Effector memory CD8-positive, alpha-beta T cell (primary cell): ENCODE results near the gene SLC35A3.
A peak's percentile ranks its signal among the peaks of the same experiment; 100 is the strongest.

Experiments used
- ATAC-seq: fragments of 150-1000 bp; cut with Tn5 transposase; replicated peaks from 2 replicates; pipeline ENCODE4 v1.10.0; 2021; ENCODE audit warnings: mild to moderate bottlenecking, moderate library complexity
- DNase-seq, 3 experiments: peaks; one replicate each; pipeline ENCODE4 v3.0.0; 2021
- H3K27ac Mint-ChIP-seq, 2 donors: one replicate each; pipeline ENCODE4 v1.8.0; 2022; ENCODE audit warnings: mild to moderate bottlenecking in 2 of 2, mixed read lengths in 2 of 2, moderate library complexity in 2 of 2
- H3K27me3 Mint-ChIP-seq, 2 donors: one replicate each; pipeline ENCODE4 v1.8.0; 2022; ENCODE audit warnings: mixed read lengths in 2 of 2
- H3K36me3 Mint-ChIP-seq: one replicate; pipeline ENCODE4 v1.8.0; 2022; ENCODE audit warnings: mild to moderate bottlenecking, moderate library complexity, mixed read lengths; ENCODE audit not compliant: insufficient read depth
- H3K4me1 Mint-ChIP-seq, 2 donors: one replicate each; pipeline ENCODE4 v1.8.0; 2022; ENCODE audit warnings: low read depth in 2 of 2, mixed read lengths in 2 of 2
- H3K4me3 Mint-ChIP-seq, 2 donors: one replicate each; pipeline ENCODE4 v1.8.0; 2022; ENCODE audit warnings: mild to moderate bottlenecking in 2 of 2, mixed read lengths in 2 of 2, moderate library complexity in 2 of 2
- H3K9me3 Mint-ChIP-seq, 2 donors: one replicate each; pipeline ENCODE4 v1.8.0; 2022; ENCODE audit warnings: mixed read lengths in 2 of 2

Gene SLC35A3

GRCh38 chr1:100051401-100051800 is 81.6 kb downstream of the SLC35A3 start:
- Mint-ChIP-seq H3K9me3 (no peaks in the 10 kb centered on the region), H3K27me3 (no peaks in the 10 kb centered on the region), H3K36me3 (peaks cover 35% of the 10 kb centered on the region), H3K27ac (no peak overlapping the region), H3K4me1 (peaks cover 33 to 55% of the 10 kb centered on the region in 2 donors), H3K4me3 (no peak overlapping the region)
- DNase-seq: no peak
- ATAC-seq: no peak

DNA sequence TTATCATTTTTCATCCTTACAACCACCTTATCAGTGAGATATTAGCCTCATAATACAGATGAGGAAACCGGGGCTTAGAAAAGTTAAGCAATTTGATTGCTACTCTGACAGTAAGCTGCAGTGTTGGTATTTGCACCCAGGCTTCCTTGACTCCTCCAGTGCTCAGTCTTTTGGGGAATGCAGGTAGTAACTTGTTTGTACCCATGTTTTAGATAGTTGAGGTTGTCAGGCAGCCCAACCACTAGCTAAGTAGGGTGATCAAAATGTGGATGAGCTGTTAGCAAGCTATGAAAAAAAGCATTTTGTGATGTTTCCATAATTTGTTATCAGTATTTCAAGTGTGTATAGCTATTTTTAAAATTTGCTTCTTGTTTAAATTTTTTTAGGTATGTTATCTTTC is 82.1 kb downstream of the SLC35A3 start:
- H3K9me3 Mint-ChIP-seq: no peaks in the 10 kb centered on the region
- H3K4me1 Mint-ChIP-seq: peaks cover 31 to 55% of the 10 kb centered on the region in 2 donors
- DNase-seq (no peak), ATAC-seq (no peak)
- H3K4me3 Mint-ChIP-seq: no peak overlapping the region
- peaks cover 38% of the 10 kb centered on the region for H3K36me3 Mint-ChIP-seq
- H3K27ac Mint-ChIP-seq: no peak overlapping the region
- no peaks in the 10 kb centered on the region for H3K27me3 Mint-ChIP-seq

DNA sequence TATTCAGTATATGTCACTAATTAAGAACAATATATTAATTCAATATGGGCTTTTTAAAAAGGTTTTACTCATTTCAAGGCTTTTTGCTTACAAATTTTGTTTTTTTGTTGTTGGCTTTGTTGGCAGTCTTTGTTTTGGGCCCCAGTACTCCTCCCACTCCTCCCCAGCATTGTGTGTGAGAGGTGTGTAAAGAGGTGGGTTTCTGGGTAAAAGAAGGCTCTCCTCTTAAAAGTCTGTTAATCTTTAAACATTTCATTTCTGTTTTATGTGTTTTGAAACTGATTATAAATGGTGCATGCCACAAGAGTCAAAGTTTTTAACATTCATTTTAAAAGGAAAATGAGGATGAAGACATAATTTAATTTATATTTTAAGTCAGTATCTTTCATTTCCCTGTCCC is 83.3 kb downstream of the SLC35A3 start:
- H3K27me3 Mint-ChIP-seq: no peaks in the 10 kb centered on the region
- peak overlapping the region in 1 of 2 donors; percentile 51 for H3K27ac Mint-ChIP-seq

DNA sequence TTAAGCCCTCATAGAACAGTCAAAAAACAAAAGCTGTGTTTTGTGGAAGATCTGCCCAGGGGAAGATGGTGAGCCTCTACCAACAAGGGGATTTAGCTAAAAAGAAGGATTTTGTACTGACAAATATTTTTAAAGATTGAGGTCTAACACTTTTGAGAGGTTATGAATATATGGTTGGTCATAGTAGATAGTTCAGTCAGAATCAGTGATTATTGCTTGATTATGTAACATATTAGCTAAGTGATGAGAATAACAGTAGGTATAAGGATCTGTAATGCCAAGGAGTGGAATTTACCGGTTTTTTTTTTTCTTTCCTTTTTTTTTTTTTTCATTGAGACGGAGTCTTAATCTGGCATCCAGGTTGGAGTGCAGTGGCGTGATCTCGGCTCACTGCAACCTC is 83.9 kb downstream of the SLC35A3 start:
- H3K4me3 Mint-ChIP-seq: no peak overlapping the region
- peaks cover 18 to 42% of the 10 kb centered on the region in 2 donors for H3K4me1 Mint-ChIP-seq
- H3K27ac Mint-ChIP-seq: no peak overlapping the region
- H3K27me3 Mint-ChIP-seq: no peaks in the 10 kb centered on the region
- no peak for ATAC-seq
- no peaks in the 10 kb centered on the region for H3K9me3 Mint-ChIP-seq
- DNase-seq: no peak
- peaks cover 52% of the 10 kb centered on the region for H3K36me3 Mint-ChIP-seq

More for the DNA sequence above, 83.3 kb downstream of the SLC35A3 start:
- DNase-seq (no peak), ATAC-seq (no peak)
- Mint-ChIP-seq H3K4me3 (no peak overlapping the region), H3K4me1 (peaks cover 24 to 48% of the 10 kb centered on the region in 2 donors), H3K9me3 (no peaks in the 10 kb centered on the region), H3K36me3 (peaks cover 47% of the 10 kb centered on the region)

DNA sequence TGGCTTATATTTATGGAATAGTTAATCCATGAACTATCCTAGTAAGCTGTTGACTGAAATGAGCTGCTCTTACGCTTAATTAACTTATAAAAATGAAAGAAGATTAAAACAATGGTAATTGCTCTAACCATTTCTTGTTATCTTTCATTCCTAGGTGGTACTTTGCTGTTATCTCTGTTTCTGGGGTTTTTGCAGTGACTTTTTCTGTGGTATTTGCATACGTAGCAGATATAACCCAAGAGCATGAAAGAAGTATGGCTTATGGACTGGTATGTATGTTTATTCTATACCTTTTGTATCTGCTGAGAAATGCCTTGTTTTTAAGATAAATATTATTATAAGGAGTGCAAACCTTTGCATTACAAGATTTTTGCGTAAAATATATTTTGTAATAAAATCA is 91.9 kb downstream of the SLC35A3 start:
- Mint-ChIP-seq H3K4me3 (no peak overlapping the region), H3K27ac (no peak overlapping the region), H3K27me3 (no peaks in the 10 kb centered on the region), H3K36me3 (peaks cover 94% of the 10 kb centered on the region), H3K4me1 (peaks cover 20 to 43% of the 10 kb centered on the region in 2 donors), H3K9me3 (no peaks in the 10 kb centered on the region)
- DNase-seq (no peak), ATAC-seq (no peak)

GRCh38 chr1:100065183-100065968 is 95.6 kb downstream of the SLC35A3 start:
- Mint-ChIP-seq H3K27me3 (no peaks in the 10 kb centered on the region), H3K27ac (peak overlapping the region; percentile 86 to 89), H3K9me3 (no peaks in the 10 kb centered on the region), H3K36me3 (peaks cover 95% of the 10 kb centered on the region), H3K4me1 (peaks cover 17 to 49% of the 10 kb centered on the region in 2 donors), H3K4me3 (peak overlapping the region; percentile 20 to 49)
- DNase-seq: no peak
- ATAC-seq: no peak

DNA sequence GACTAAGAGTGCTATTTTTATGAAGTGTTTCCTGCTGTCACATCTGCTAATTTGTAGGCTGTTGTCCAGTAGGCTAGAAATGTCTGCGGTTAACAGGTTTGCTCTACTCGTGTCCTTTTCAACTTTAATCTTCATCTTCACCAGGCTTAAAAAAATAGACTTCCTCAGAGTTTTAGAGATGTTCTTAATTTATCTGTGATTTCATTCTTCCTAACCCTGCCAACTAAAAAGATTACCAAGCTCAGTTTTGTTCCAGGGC is 96.1 kb downstream of the SLC35A3 start:
- Mint-ChIP-seq H3K9me3 (no peaks in the 10 kb centered on the region), H3K4me3 (peak overlapping the region in 1 of 2 donors; percentile 49), H3K27me3 (no peaks in the 10 kb centered on the region), H3K36me3 (peaks cover 93% of the 10 kb centered on the region), H3K27ac (peak overlapping the region; percentile 86 to 89), H3K4me1 (peaks cover 17 to 49% of the 10 kb centered on the region in 2 donors)
- DNase-seq: no peak
- ATAC-seq: no peak

DNA sequence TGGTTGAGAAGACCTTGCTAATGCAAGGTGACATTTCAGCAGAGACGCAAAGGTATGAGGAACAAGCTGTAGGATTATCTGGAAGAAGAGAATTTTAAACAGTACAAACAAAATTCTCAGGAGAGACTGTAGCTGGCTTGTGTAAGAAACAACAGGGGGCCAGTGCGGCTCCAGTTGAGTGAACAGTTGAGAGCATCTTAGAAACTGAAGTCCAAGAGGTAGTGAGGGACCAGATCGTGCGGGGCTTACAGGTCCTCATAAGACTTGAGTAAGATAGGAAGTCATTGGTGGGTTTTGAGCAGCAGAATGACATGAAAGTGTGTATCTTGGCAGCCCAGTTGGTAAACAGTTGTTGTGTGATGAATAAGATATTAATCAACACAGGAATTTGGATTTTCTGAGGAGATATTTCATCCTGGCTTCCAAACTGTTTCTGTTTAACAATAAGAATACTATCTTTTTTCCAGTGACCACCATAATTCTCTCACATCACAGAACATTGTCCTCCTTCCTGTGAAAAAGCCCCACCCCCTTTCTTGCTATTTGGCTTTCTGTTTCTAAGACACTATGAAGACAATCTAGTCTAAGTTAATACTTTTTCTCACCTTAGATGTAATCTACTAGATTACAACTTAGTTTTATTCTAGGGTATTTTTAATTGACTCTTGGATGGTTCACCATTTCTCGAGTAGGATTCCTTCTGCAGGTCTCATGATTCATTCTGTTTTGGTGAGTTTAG is 100.6 kb downstream of the SLC35A3 start:
- H3K9me3 Mint-ChIP-seq: no peaks in the 10 kb centered on the region
- H3K4me3 Mint-ChIP-seq: no peak overlapping the region
- DNase-seq (no peak), ATAC-seq (no peak)
- H3K4me1 Mint-ChIP-seq: peaks cover 6 to 32% of the 10 kb centered on the region in 2 donors
- H3K27me3 Mint-ChIP-seq: no peaks in the 10 kb centered on the region
- peak overlapping the region in 1 of 2 donors; percentile 80 for H3K27ac Mint-ChIP-seq
- peaks cover 87% of the 10 kb centered on the region for H3K36me3 Mint-ChIP-seq

DNA sequence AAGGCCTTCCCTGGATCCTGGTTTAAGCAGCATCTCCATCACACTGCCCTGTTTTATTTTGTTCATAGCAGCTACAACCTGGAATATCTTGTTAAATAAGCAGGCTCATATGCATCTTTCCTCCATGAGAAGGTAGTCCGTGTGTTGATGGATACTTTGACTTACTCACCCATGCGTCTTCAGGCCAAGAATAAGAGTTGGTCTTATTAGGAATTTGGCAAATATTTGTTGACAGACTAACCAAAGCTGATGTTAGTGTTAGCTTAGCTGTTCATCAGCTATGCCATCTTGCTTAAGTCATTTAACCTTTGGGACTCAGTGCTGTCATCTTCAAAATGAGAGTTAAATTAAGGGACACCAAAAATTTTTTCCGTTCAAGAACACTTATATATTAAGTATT is 103.7 kb downstream of the SLC35A3 start:
- Mint-ChIP-seq H3K27ac (peak overlapping the region; percentile 12 to 17), H3K27me3 (no peaks in the 10 kb centered on the region)

GRCh38 chr1:100074604-100075395 is 105.0 kb downstream of the SLC35A3 start:
- DNase-seq (no peak), ATAC-seq (no peak)
- H3K27ac Mint-ChIP-seq: peak overlapping the region; percentile 82 to 86
- H3K4me1 Mint-ChIP-seq: peaks cover 0 to 20% of the 10 kb centered on the region in 2 donors
- no peak overlapping the region for H3K4me3 Mint-ChIP-seq
- no peaks in the 10 kb centered on the region for H3K27me3 Mint-ChIP-seq
- H3K36me3 Mint-ChIP-seq: peaks cover 75% of the 10 kb centered on the region
- no peaks in the 10 kb centered on the region for H3K9me3 Mint-ChIP-seq

More for the DNA sequence above, 103.7 kb downstream of the SLC35A3 start:
- no peak for ATAC-seq
- Mint-ChIP-seq H3K4me1 (peaks cover 0 to 24% of the 10 kb centered on the region in 2 donors), H3K36me3 (peaks cover 75% of the 10 kb centered on the region), H3K9me3 (no peaks in the 10 kb centered on the region), H3K4me3 (no peak overlapping the region)
- DNase-seq: no peak

DNA sequence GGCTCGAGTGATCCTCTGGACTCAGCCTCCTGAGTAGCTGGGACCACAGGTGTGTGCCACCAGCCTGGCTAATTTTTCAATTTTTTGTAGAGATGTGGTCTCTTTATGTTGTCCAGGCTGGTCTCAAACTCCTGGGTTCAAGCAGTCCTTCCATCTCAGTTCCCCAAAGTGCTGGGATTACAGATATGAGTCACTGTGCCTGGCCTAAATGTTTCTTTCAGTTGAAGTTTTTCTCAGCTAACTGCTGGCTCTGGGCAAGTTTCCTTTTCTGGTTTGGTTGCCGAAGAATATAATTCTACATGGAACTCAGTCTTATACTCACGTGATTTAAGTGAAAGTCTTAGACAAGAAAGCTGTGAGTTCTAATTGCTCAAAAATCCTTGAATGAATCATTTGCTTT is 106.0 kb downstream of the SLC35A3 start:
- Mint-ChIP-seq H3K4me1 (peaks cover 0 to 10% of the 10 kb centered on the region in 2 donors), H3K27me3 (no peaks in the 10 kb centered on the region), H3K4me3 (no peak overlapping the region), H3K27ac (peak overlapping the region; percentile 82 to 86), H3K9me3 (no peaks in the 10 kb centered on the region), H3K36me3 (peaks cover 76% of the 10 kb centered on the region)
- DNase-seq (no peak), ATAC-seq (no peak)

DNA sequence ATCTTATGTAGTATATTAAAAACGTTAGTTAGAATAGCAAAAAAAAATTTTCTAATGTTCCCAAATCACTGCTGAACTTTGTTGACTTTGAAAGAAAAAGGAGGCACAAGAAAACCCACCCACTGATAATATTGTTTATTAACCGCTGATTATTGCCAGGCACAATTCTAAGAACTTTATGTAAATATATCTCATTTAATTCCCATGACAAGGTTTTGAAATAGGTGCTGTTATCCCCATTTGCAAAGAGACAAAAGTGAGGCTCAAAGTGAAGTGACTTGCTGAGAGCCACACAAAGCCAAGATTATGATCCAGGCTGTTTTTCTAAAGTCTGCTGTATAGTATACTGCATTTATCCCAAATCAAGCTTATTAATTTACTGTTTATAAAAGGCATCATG is 106.5 kb downstream of the SLC35A3 start:
- DNase-seq: no peak
- H3K9me3 Mint-ChIP-seq: no peaks in the 10 kb centered on the region
- H3K36me3 Mint-ChIP-seq: peaks cover 70% of the 10 kb centered on the region
- ATAC-seq: no peak
- H3K27ac Mint-ChIP-seq: peak overlapping the region; percentile 82 to 86
- no peaks in the 10 kb centered on the region for H3K27me3 Mint-ChIP-seq
- no peak overlapping the region for H3K4me3 Mint-ChIP-seq
- peaks cover 0 to 10% of the 10 kb centered on the region in 2 donors for H3K4me1 Mint-ChIP-seq

DNA sequence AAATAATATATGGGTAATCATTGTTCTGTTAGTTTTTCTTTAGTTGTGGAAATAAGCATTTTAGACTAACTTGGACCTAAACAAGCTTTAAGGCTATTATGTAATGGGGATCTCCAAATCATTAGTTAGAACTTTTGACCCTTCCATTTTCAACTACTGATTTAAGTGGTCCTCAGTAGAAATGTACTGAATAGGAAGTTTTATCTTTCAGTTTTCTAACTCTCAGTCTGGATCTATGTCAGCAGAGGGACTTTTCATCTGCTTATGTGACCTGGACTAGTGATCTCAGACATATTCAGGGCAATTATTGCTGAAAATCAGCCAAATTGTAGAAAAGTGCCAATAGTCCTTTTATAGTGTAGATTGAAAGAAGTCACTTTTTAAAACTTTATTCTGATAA is 106.9 kb downstream of the SLC35A3 start:
- Mint-ChIP-seq H3K27me3 (no peaks in the 10 kb centered on the region), H3K9me3 (no peaks in the 10 kb centered on the region), H3K4me1 (peaks cover 0 to 10% of the 10 kb centered on the region in 2 donors), H3K36me3 (peaks cover 71% of the 10 kb centered on the region), H3K4me3 (no peak overlapping the region), H3K27ac (peak overlapping the region; percentile 82 to 86)
- ATAC-seq (no peak), DNase-seq (no peak)
